ENCODE results near the gene AMER3. TPM values are rescaled to one million over a fixed set of nuclear protein-coding genes. Genes with fewer than 3 reads are reported as not detected.

Gene AMER3
- total and polyA plus RNA-seq, 2 of the 4 experiments (the other 2 are of a cell fraction) = not detected

GRCh38 chr2:130720036-130720435 lies 35.3 kb upstream of the AMER3 start:
- in situ Hi-C loops (cut with MboI; ENCODE audit: low sequenced_read_pairs) = no loop called here
- H4K8ac ChIP-seq (ENCODE audit: low read depth in 2 of 2, low read length in 2 of 2) = no peak overlapping the region
- no peak overlapping the region for H3K4me3 ChIP-seq (ENCODE audit: insufficient read depth, low read depth, low read length)

More at GRCh38 chr2:130720036-130720435, 35.3 kb upstream of the AMER3 start:
- Histone ChIP-seq H3K56ac (ENCODE audit: extremely low read depth, insufficient read depth, low read length) (no peak overlapping the region), H4K91ac (ENCODE audit: insufficient read depth, low read depth, low read length) (no peak overlapping the region), H2BK5ac (ENCODE audit: low read depth, low read length, poor library complexity, severe bottlenecking) (no peak overlapping the region), H3K9me3 (ENCODE audit: control insufficient read depth, insufficient read depth, low read length) (no peaks in the 10 kb centered on the region), H3K27ac (ENCODE audit: insufficient read depth, low read length) (no peak overlapping the region), H3K27me3 (ENCODE audit: control insufficient read depth, insufficient read depth, low read length) (no peaks in the 10 kb centered on the region), H2AK9ac (replicated peaks; ENCODE audit: low read depth, low read length, poor library complexity) (no peak overlapping the region), H2BK15ac (ENCODE audit: low read depth, low read length) (no peak overlapping the region), H2BK120ac (ENCODE audit: low read depth, low read length) (no peak overlapping the region), H3K14ac (replicated peaks; ENCODE audit: low read depth, low read length) (no peak overlapping the region), H3K79me1 (ENCODE audit: low read depth in 1 of 2, low read length in 2 of 2) (no peaks in the 10 kb centered on the region), H2BK20ac (ENCODE audit: low read depth, low read length) (no peak overlapping the region), H3K4ac (ENCODE audit: low read depth, low read length) (no peak overlapping the region), H3K18ac (ENCODE audit: low read depth, low read length) (no peak overlapping the region), H4K5ac (ENCODE audit: low read depth, low read length) (no peak overlapping the region), H3K4me1 (ENCODE audit: control insufficient read depth, insufficient read depth, low read length) (no peaks in the 10 kb centered on the region), H3K9ac (ENCODE audit: low read depth, low read length) (no peak overlapping the region), H2AK5ac (ENCODE audit: low read depth, low read length) (no peak overlapping the region), H3K23ac (ENCODE audit: low read depth, low read length) (no peak overlapping the region), H2AFZ (replicated peaks; ENCODE audit: low read length, poor library complexity) (no peak overlapping the region), H3K4me2 (ENCODE audit: low read depth, low read length) (no peak overlapping the region), H3K9me1 (ENCODE audit: insufficient read depth, low read length) (no peaks in the 10 kb centered on the region), H3K36me3 (ENCODE audit: control insufficient read depth, insufficient read depth, low read length) (no peaks in the 10 kb centered on the region), H4K20me1 (ENCODE audit: insufficient read depth, low read length) (no peaks in the 10 kb centered on the region)
- DNase-seq (no peak), ATAC-seq (ENCODE audit: low read depth) (no peak)
- ChIA-PET CTCF (no interaction called here), POLR2A (ENCODE audit: unreplicated experiment) (no interaction called here)
- intact Hi-C loops (cut with micrococcal nuclease) = no loop called here
- no CpG with 5 or more reads among the region's 8 CpGs for WGBS, 2 experiments (ENCODE audit: extremely low coverage in 2 of 2, insufficient read length in 1 of 2)
- no peak for TF ChIP-seq CEBPB (IDR thresholded peaks at IDR 0.05; ENCODE audit: low read depth, low read length)
- no peak for TF ChIP-seq BHLHE40 (IDR thresholded peaks at IDR 0.05; ENCODE audit: low read depth, low read length)
- no peak for TF ChIP-seq NFE2L2 (IDR thresholded peaks at IDR 0.05; ENCODE audit: low read depth, low read length)
- no peak for TF ChIP-seq MXI1 (IDR thresholded peaks at IDR 0.05; ENCODE audit: borderline replicate concordance, low read depth, low read length)
- no peak for TF ChIP-seq CTCF (conservative IDR thresholded peaks at IDR 0.05; ENCODE audit: low read depth, low read length)
- no peak for TF ChIP-seq POLR2A (IDR thresholded peaks at IDR 0.05; ENCODE audit: low read depth, low read length)
- no peak for TF ChIP-seq MAFK (IDR thresholded peaks at IDR 0.05; ENCODE audit: low read depth, low read length)
- no TSS peak for BruUV-seq (replicated peaks)
- dilution Hi-C loops (cut with HindIII; ENCODE audit: low sequenced_read_pairs, unreplicated experiment) = no loop called here
